ENCODE data around the gene ANKRD13C.

The ANKRD13C gene

GRCh38 chr1:70220015-70220414, 134.5 kb downstream of the ANKRD13C start:
- no peak for DNase-seq (ENCODE audit: low spot score)

- no peak for DNase-seq (ENCODE audit: low spot score)
Observed at GRCh38 chr1:70211541-70211940, 143.0 kb downstream of the ANKRD13C start.

GRCh38 chr1:70210820-70211219, 143.7 kb downstream of the ANKRD13C start:
- DNase-seq (ENCODE audit: low spot score): no peak
